K562 (cell line): ENCODE results near the gene ZACN. TPM values are rescaled to one million over a fixed set of nuclear protein-coding genes. Genes with fewer than 3 reads are reported as not detected.

Experiments used
- CBX1 ChIP-seq: sonication (generic); IDR thresholded peaks from 2 replicates; pipeline ENCODE4 v1.6.1; 2016; ENCODE audit warnings: antibody characterized with exemption, low read depth, mild to moderate bottlenecking
- CEBPB ChIP-seq: fragments of 450-650 bp; IDR thresholded peaks from 2 replicates; pipeline ENCODE4 v1.6.1; 2016; ENCODE audit warnings: missing genetic modification characterization, missing compliant biosample characterization
- CHD1 ChIP-seq: fragments of 200-600 bp; sonication (generic); IDR thresholded peaks from one replicate; pipeline ENCODE4 v1.6.1; 2012; ENCODE audit warnings: mild to moderate bottlenecking, moderate library complexity, low read length, inconsistent platforms
- FOXJ3 ChIP-seq: sonication (generic); formaldehyde crosslinking; IDR thresholded peaks from 2 replicates; pipeline ENCODE4 v1.4.0; 2020; ENCODE audit warnings: mild to moderate bottlenecking, missing genetic modification reagents
- HCFC1 ChIP-seq: IDR thresholded peaks from 2 replicates; pipeline ENCODE4 v1.6.1; 2012; ENCODE audit warnings: low read depth, low read length, improper control_type of control experiment
- HMGN3 ChIP-seq: IDR thresholded peaks from 2 replicates; pipeline ENCODE4 v1.6.1; 2011; ENCODE audit warnings: borderline replicate concordance, low read depth, mild to moderate bottlenecking, mixed read lengths, low read length; ENCODE audit not compliant: insufficient read length; ENCODE audit errors: extremely low read depth
- NFYB ChIP-seq: IDR thresholded peaks from 2 replicates; pipeline ENCODE4 v1.6.1; 2011; ENCODE audit warnings: mild to moderate bottlenecking, moderate library complexity; ENCODE audit not compliant: insufficient read length; ENCODE audit errors: extremely low read depth
- NR4A1 ChIP-seq, 2 experiments: fragments of 250-450 bp in 1 of 2; fragments of 450-650 bp in 1 of 2; sonication (Bioruptor Pico) in 1 of 2; IDR thresholded peaks; 2 replicates each; pipeline versions ENCODE4 v1.4.0 to v1.6.1; 2016 to 2020; ENCODE audit warnings: mild to moderate bottlenecking in 2 of 2, missing compliant biosample characterization in 1 of 2, missing genetic modification characterization in 1 of 2, moderate library complexity in 1 of 2
- RNF2 ChIP-seq: sonication (generic); IDR thresholded peaks from 2 replicates; pipeline ENCODE4 v1.6.1; 2016
- SAP30 ChIP-seq: fragments of 200-600 bp; sonication (generic); IDR thresholded peaks from 2 replicates; pipeline ENCODE4 v1.6.1; 2012; ENCODE audit warnings: borderline replicate concordance, low read depth, mild to moderate bottlenecking, moderate library complexity, low read length, control low read depth, inconsistent platforms; ENCODE audit not compliant: insufficient read depth, poor library complexity, severe bottlenecking
- STAT5B ChIP-seq: fragments of 250-450 bp; sonication (Bioruptor Pico); IDR thresholded peaks from 2 replicates; pipeline ENCODE4 v1.8.0; 2021; ENCODE audit warnings: mild to moderate bottlenecking, inconsistent platforms
- TAL1 ChIP-seq: fragments of 450-650 bp; IDR thresholded peaks from 2 replicates; pipeline ENCODE4 v1.6.1; 2016; ENCODE audit warnings: mild to moderate bottlenecking
- TCF15 ChIP-seq: fragments of 250-450 bp; sonication (Bioruptor Pico); IDR thresholded peaks from 2 replicates; pipeline ENCODE4 v1.8.0; 2022; ENCODE audit warnings: moderate library complexity, mild to moderate bottlenecking, inconsistent platforms
- TCF7L2 ChIP-seq: fragments of 150-350 bp; IDR thresholded peaks from 2 replicates; pipeline ENCODE4 v1.6.1; 2016; ENCODE audit warnings: low read depth, mild to moderate bottlenecking, low read length, moderate library complexity
- YBX1 ChIP-seq: fragments of 450-650 bp; IDR thresholded peaks from 2 replicates; pipeline ENCODE4 v1.7.1; 2016; ENCODE audit warnings: mild to moderate bottlenecking
- polyA plus RNA-seq, 8 experiments: library from polyadenylated mRNA; depleted of rRNA in 4 of 8; stranded (reverse) in 5 of 8; unstranded in 3 of 8; fragments of >200 nt; fragmentation: Nextera tagmentation in 2 of 8; fragmentation: Illumina TruSeq in 1 of 8; extraction: Ambion mirVana in 2 of 8; extraction: Trizol in 1 of 8; gene quantifications; 2 replicates each; pipeline versions ENCODE4 v1.2.1 to v1.2.3, GENCODE V29; 2011 to 2014; ENCODE audit warnings: inconsistent platforms in 1 of 8, missing spikeins in 1 of 8
- total RNA-seq, 7 experiments: library from RNA; depleted of rRNA in 6 of 7; stranded (reverse); fragments of >200 nt in 6 of 7; fragmentation: Illumina TruSeq in 2 of 7; extraction: Trizol in 2 of 7; gene quantifications; 2 replicates each; pipeline versions ENCODE4 v1.2.1 to v1.2.3, GENCODE V29; 2011 to 2021; ENCODE audit warnings: low replicate concordance in 1 of 7
- TF ChIP-seq, protein P1 (sequence below): sonication (generic); formaldehyde crosslinking; IDR thresholded peaks from 2 replicates; pipeline ENCODE4 v1.8.1; 2023; ENCODE audit warnings: mild to moderate bottlenecking, missing genetic modification reagents
- TF ChIP-seq, protein P2 (sequence below): fragments of 250-450 bp; sonication (Bioruptor Pico); IDR thresholded peaks from 2 replicates; pipeline ENCODE4 v1.5.0; 2020; ENCODE audit warnings: mild to moderate bottlenecking
- TF ChIP-seq, protein P3 (sequence below): fragments of 450-650 bp; formaldehyde crosslinking; conservative IDR thresholded peaks from 2 replicates; pipeline ENCODE4 v1.4.0; 2022; ENCODE audit warnings: mild to moderate bottlenecking, missing genetic modification characterization
- TF ChIP-seq, protein P4 (sequence below), 2 experiments: fragments of 450-650 bp; IDR thresholded peaks; 2 replicates each; pipeline ENCODE4 v1.6.1; 2018; ENCODE audit warnings: mild to moderate bottlenecking in 2 of 2, low read depth in 1 of 2; ENCODE audit not compliant: partially characterized antibody in 2 of 2

The ZACN gene
- total and polyA plus RNA-seq, 9 of the 15 experiments (the other 6 are each of a cell fraction or from before 2014, with no cell fraction given) = 0.07 TPM; not detected in 8

GRCh38 chr17:76072148-76072858 is 6.7 kb upstream of the ZACN start, which contains the start of gene SRP68 (continued):
- TF ChIP-seq, protein P1, sequence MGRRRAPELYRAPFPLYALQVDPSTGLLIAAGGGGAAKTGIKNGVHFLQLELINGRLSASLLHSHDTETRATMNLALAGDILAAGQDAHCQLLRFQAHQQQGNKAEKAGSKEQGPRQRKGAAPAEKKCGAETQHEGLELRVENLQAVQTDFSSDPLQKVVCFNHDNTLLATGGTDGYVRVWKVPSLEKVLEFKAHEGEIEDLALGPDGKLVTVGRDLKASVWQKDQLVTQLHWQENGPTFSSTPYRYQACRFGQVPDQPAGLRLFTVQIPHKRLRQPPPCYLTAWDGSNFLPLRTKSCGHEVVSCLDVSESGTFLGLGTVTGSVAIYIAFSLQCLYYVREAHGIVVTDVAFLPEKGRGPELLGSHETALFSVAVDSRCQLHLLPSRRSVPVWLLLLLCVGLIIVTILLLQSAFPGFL = 0 out of 2 replicates have a peak, but pooled peaks have one; percentile 9
- no peak for TF ChIP-seq TCF15 (CRISPR knock-in tag)
- no peak for TF ChIP-seq CEBPB
- TF ChIP-seq HCFC1 = peak; percentile 76
- TF ChIP-seq TAL1 = no peak
- no peak for TF ChIP-seq CHD1
- no peak; the same call in 1 of the 2 replicates for TF ChIP-seq RNF2
- TF ChIP-seq SAP30 = peak; percentile 41
- TF ChIP-seq, protein P2, sequence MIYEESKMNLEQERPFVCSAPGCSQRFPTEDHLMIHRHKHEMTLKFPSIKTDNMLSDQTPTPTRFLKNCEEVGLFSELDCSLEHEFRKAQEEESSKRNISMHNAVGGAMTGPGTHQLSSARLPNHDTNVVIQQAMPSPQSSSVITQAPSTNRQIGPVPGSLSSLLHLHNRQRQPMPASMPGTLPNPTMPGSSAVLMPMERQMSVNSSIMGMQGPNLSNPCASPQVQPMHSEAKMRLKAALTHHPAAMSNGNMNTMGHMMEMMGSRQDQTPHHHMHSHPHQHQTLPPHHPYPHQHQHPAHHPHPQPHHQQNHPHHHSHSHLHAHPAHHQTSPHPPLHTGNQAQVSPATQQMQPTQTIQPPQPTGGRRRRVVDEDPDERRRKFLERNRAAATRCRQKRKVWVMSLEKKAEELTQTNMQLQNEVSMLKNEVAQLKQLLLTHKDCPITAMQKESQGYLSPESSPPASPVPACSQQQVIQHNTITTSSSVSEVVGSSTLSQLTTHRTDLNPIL (CRISPR knock-in tag) = no peak
- TF ChIP-seq TCF7L2 = no peak
- TF ChIP-seq NFYB = no peak
- TF ChIP-seq, protein P3, sequence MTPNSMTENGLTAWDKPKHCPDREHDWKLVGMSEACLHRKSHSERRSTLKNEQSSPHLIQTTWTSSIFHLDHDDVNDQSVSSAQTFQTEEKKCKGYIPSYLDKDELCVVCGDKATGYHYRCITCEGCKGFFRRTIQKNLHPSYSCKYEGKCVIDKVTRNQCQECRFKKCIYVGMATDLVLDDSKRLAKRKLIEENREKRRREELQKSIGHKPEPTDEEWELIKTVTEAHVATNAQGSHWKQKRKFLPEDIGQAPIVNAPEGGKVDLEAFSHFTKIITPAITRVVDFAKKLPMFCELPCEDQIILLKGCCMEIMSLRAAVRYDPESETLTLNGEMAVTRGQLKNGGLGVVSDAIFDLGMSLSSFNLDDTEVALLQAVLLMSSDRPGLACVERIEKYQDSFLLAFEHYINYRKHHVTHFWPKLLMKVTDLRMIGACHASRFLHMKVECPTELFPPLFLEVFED = no peak
- TF ChIP-seq YBX1 = no peak
- no peak for TF ChIP-seq FOXJ3 (CRISPR knock-in tag)
- TF ChIP-seq STAT5B = no peak
- peak; percentile 87 for TF ChIP-seq HMGN3
- peak; percentile 75; the same call in 1 of the 2 replicates for TF ChIP-seq CBX1
- TF ChIP-seq NR4A1 (CRISPR knock-in tag; IDR thresholded peaks at IDR 0.05) = no peak
- no peak for TF ChIP-seq NR4A1 (tag; IDR thresholded peaks at IDR 0.05)
- TF ChIP-seq, protein P4, sequence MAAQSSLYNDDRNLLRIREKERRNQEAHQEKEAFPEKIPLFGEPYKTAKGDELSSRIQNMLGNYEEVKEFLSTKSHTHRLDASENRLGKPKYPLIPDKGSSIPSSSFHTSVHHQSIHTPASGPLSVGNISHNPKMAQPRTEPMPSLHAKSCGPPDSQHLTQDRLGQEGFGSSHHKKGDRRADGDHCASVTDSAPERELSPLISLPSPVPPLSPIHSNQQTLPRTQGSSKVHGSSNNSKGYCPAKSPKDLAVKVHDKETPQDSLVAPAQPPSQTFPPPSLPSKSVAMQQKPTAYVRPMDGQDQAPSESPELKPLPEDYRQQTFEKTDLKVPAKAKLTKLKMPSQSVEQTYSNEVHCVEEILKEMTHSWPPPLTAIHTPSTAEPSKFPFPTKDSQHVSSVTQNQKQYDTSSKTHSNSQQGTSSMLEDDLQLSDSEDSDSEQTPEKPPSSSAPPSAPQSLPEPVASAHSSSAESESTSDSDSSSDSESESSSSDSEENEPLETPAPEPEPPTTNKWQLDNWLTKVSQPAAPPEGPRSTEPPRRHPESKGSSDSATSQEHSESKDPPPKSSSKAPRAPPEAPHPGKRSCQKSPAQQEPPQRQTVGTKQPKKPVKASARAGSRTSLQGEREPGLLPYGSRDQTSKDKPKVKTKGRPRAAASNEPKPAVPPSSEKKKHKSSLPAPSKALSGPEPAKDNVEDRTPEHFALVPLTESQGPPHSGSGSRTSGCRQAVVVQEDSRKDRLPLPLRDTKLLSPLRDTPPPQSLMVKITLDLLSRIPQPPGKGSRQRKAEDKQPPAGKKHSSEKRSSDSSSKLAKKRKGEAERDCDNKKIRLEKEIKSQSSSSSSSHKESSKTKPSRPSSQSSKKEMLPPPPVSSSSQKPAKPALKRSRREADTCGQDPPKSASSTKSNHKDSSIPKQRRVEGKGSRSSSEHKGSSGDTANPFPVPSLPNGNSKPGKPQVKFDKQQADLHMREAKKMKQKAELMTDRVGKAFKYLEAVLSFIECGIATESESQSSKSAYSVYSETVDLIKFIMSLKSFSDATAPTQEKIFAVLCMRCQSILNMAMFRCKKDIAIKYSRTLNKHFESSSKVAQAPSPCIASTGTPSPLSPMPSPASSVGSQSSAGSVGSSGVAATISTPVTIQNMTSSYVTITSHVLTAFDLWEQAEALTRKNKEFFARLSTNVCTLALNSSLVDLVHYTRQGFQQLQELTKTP (IDR thresholded peaks at IDR 0.05; ENCODE audit: low read depth in 1 of 2, partially characterized antibody in 2 of 2) = no peak
